Measurements from ENCODE around the gene MTF1. TPM values are rescaled to one million over a fixed set of nuclear protein-coding genes. Genes with fewer than 3 reads are reported as not detected.
A peak's percentile ranks its signal among the peaks of the same experiment; 100 is the strongest.

Gene MTF1
- total RNA-seq, 2 donors from 2014 or later: 4.5 to 8.8 TPM

DNA sequence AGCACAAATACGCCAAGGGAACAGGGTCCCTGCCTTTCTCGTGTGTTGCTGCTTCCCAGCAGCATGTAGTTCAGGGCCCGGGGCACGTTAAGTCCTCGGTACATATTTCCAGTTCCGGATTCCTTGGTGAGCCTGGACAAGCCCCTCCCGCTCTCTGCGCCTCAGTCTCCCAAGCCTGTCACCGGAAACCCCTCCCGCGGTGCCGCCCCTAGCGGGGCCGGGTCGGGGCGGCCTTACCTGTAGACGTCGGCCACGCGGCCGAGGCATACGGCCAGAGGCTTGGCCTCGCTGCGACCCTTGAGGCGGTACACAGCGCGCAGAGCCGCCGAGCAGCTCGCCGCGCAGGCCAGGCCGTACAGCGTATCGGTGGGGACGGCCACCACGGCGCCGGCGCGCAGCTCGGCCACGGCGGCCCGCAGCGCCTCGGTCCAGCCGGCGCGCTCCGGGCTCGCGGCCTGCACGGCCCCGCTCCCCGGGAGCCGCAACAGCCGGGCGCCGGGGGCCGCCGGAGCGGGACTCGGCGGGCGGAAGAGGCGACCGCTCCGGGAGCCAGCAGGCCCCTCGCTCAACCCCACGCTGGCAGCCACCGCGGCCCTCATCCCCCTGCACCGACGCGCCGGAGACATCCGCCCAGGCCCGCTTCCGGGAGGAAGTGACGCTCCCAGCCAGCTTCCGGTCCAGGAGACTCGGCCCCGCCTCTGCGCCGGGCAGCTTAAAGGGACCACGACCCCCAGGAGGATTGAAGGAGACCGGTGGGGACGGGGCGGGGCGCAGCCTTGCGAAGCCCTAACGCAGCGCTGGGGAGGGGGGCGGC is 51.6 kb downstream of the MTF1 start, which contains the start of the genes C1orf122 and YRDC:
TSS of gene C1orf122 (plus strand) at position 236 of the 814 bp plus-strand sequence. CDS start 615 bp downstream, outside the sequence.
TSS of gene YRDC (minus strand) at position 654 of the 814 bp plus-strand sequence. CDS start at position 626, 28 bp downstream.
- Histone ChIP-seq H3K9me3 (no peaks in the 10 kb centered on the region), H3K36me3 (peaks cover 0 to 18% of the 10 kb centered on the region in 2 donors), H3K27ac (peak within 1 kb of the TSS; percentile 94 to 98), H3K4me3 (peak within 1 kb of the TSS; percentile 79 to 90), H3K4me1 (replicated peaks) (peaks cover 14% of the 10 kb centered on the region), H3K27me3 (replicated peaks; ENCODE audit: insufficient read depth) (no peaks in the 10 kb centered on the region)
- DNase-seq (ENCODE audit: low spot score): peak; percentile 91
- under 1% methylated on average over 52 of the region's 95 CpGs for WGBS
- intact Hi-C loops (cut with DNase I): loop anchor here (2.0 to 10.0 kb wide), 4 partner anchors 51 to 253 kb away; partner anchors contain the start of genes CDCA8, DNALI1, GNL2 and MTF1
- TF ChIP-seq POLR2AphosphoS5 (IDR thresholded peaks at IDR 0.05): peak; percentile 84
- TF ChIP-seq, protein P1, sequence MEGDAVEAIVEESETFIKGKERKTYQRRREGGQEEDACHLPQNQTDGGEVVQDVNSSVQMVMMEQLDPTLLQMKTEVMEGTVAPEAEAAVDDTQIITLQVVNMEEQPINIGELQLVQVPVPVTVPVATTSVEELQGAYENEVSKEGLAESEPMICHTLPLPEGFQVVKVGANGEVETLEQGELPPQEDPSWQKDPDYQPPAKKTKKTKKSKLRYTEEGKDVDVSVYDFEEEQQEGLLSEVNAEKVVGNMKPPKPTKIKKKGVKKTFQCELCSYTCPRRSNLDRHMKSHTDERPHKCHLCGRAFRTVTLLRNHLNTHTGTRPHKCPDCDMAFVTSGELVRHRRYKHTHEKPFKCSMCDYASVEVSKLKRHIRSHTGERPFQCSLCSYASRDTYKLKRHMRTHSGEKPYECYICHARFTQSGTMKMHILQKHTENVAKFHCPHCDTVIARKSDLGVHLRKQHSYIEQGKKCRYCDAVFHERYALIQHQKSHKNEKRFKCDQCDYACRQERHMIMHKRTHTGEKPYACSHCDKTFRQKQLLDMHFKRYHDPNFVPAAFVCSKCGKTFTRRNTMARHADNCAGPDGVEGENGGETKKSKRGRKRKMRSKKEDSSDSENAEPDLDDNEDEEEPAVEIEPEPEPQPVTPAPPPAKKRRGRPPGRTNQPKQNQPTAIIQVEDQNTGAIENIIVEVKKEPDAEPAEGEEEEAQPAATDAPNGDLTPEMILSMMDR (IDR thresholded peaks at IDR 0.05): no peak
- TF ChIP-seq POLR2A (IDR thresholded peaks at IDR 0.05): peak; percentile 50

GRCh38 chr1:37807220-37807554 is 52.2 kb downstream of the MTF1 start:
- peak overlapping the region; percentile 94 to 98 for H3K27ac ChIP-seq
- WGBS: 5% methylated on average over 9 of the region's 9 CpGs
- intact Hi-C loops (cut with DNase I): loop anchor here (5.0 to 10.0 kb wide), 3 partner anchors 115 to 252 kb away; partner anchors contain the start of genes CDCA8, DNALI1, GNL2 and SNIP1
- H3K36me3 ChIP-seq: peaks cover 0 to 23% of the 10 kb centered on the region in 2 donors
- TF ChIP-seq, protein P1 (IDR thresholded peaks at IDR 0.05): no peak
- TF ChIP-seq POLR2AphosphoS5 (IDR thresholded peaks at IDR 0.05) (no peak), POLR2A (IDR thresholded peaks at IDR 0.05) (no peak)
- H3K4me3 ChIP-seq: peak overlapping the region; percentile 79 to 90
- H3K9me3 ChIP-seq: no peaks in the 10 kb centered on the region
- no peak for DNase-seq (ENCODE audit: low spot score)
- peaks cover 14% of the 10 kb centered on the region for H3K4me1 ChIP-seq (replicated peaks)
- H3K27me3 ChIP-seq (replicated peaks; ENCODE audit: insufficient read depth): no peaks in the 10 kb centered on the region

DNA sequence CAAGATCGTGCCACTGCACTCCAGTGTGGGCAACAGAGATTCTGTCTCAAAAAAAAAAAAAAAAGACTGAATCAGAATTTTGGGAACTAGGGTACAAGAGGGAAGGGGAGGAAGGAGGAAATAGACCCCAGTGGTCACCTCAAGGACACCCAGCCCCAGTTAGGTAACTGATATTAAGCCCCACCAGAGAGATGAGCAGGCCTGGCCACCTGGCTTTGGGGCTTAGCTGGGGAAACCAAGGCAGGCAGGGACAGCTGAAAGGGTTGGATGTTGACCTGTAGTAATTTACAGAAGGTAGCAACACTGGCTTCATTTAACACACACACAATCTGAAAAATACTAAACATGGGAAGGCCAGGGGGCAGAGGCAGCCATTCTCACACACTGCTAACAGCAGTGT is 57.0 kb downstream of the MTF1 start:
- no peak for TF ChIP-seq POLR2AphosphoS5 (IDR thresholded peaks at IDR 0.05)
- no peak for TF ChIP-seq POLR2A (IDR thresholded peaks at IDR 0.05)
- TF ChIP-seq, protein P1 (IDR thresholded peaks at IDR 0.05): no peak
- Histone ChIP-seq H3K4me3 (no peak overlapping the region), H3K27me3 (replicated peaks; ENCODE audit: insufficient read depth) (no peaks in the 10 kb centered on the region), H3K9me3 (no peaks in the 10 kb centered on the region), H3K36me3 (peaks cover 0 to 23% of the 10 kb centered on the region in 2 donors), H3K4me1 (replicated peaks) (peaks cover 8% of the 10 kb centered on the region), H3K27ac (no peak overlapping the region)
- DNase-seq (ENCODE audit: low spot score): no peak
- intact Hi-C loops (cut with DNase I): loop anchor here (10.0 kb wide), 2 partner anchors 208 to 248 kb away; partner anchors contain the start of genes DNALI1, GNL2 and SNIP1
- 94% methylated on average over 1 of the region's 1 CpG for WGBS

DNA sequence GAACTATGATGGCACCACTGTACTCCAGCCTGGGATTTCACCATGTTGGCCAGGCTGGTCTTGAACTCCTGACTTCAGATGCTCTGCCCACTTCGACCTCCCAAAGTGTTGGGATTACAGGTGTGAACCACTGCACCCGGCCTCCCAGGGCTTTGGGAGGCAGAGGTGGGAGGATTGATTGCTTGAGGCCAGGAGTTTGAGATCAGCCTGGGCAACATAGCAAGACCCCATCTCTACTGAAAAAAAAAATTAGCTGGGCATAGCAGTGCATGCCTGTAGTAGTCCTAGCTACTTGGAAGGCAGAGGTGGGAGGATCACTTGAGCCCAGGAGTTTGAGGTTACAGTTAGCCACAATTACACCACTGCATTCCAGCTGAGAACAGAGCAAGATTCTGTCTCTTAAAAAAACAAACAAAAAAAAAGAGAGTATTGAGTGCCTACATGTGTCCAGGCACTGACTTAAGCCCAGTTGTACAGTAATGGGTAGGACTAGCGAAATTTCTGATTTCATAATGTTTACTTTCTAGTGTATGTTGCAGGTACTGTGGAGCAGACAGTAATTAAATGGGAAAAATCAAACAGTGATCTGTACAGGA is 61.5 kb downstream of the MTF1 start:
- no peak overlapping the region for H3K27ac ChIP-seq
- peaks cover 0 to 5% of the 10 kb centered on the region in 2 donors for H3K36me3 ChIP-seq
- H3K4me1 ChIP-seq (replicated peaks): peaks cover 3% of the 10 kb centered on the region
- no peak overlapping the region for H3K4me3 ChIP-seq
- WGBS: 95% methylated on average over 3 of the region's 3 CpGs
- H3K27me3 ChIP-seq (replicated peaks; ENCODE audit: insufficient read depth): no peaks in the 10 kb centered on the region
- intact Hi-C loops (cut with DNase I): no loop called here
- DNase-seq (ENCODE audit: low spot score): no peak
- H3K9me3 ChIP-seq: no peaks in the 10 kb centered on the region
- TF ChIP-seq POLR2AphosphoS5 (IDR thresholded peaks at IDR 0.05): no peak
- TF ChIP-seq POLR2A (IDR thresholded peaks at IDR 0.05): no peak
- TF ChIP-seq, protein P1 (IDR thresholded peaks at IDR 0.05): no peak

All from prostate gland (tissue), 2 donors.